Psoas muscle (tissue), 8 donors: ENCODE measurements around the gene TRAK1. TPM values are rescaled to one million over a fixed set of nuclear protein-coding genes. Genes with fewer than 3 reads are reported as not detected.
A peak's percentile ranks its signal among the peaks of the same experiment; 100 is the strongest.

ENCODE experiments used
- ATAC-seq, 4 donors: fragments of 200-7000 bp; cut with Tn5 transposase; one replicate each; pipeline ENCODE4 v1.9.1; 2020; ENCODE audit warnings: moderate library complexity in 3 of 4, mild to moderate bottlenecking in 2 of 4
- DNase-seq, 2 donors: peaks; one replicate each; pipeline ENCODE4 v3.0.0-alpha.2; 2020
- H3K27ac ChIP-seq: fragments of 200-600 bp; one replicate; pipeline ENCODE4 v1.8.0; 2022
- H3K27me3 ChIP-seq, 3 donors: fragments of 200-600 bp in 1 of 3; one replicate each; pipeline versions ENCODE4 v1.6.1 to v1.8.0; 2013 to 2022; ENCODE audit warnings: low read length in 2 of 3, mild to moderate bottlenecking in 2 of 3, moderate library complexity in 1 of 3; ENCODE audit not compliant: insufficient read depth in 3 of 3
- H3K36me3 ChIP-seq, 2 donors: fragments of 200-600 bp in 1 of 2; one replicate each; pipeline versions ENCODE4 v1.6.1 to v1.8.0; 2013 to 2022; ENCODE audit warnings: low read depth in 1 of 2, mild to moderate bottlenecking in 1 of 2, moderate library complexity in 1 of 2; ENCODE audit not compliant: insufficient read depth in 1 of 2
- H3K4me1 ChIP-seq: fragments of 200-600 bp; one replicate; pipeline ENCODE4 v1.8.0; 2022
- H3K4me3 ChIP-seq: fragments of 200-600 bp; one replicate; pipeline ENCODE4 v1.8.0; 2022; ENCODE audit warnings: mild to moderate bottlenecking
- H3K9me3 ChIP-seq: fragments of 200-600 bp; one replicate; pipeline ENCODE4 v1.8.0; 2022
- CTCF ChIP-seq: fragments of 200-600 bp; IDR thresholded peaks from one replicate; pipeline ENCODE4 v1.8.0; 2022; ENCODE audit warnings: antibody characterized with exemption
- WGBS, 3 donors: extraction: QIAGEN DNeasy Blood & Tissue Kit; methylation state at CpG; one replicate each; pipeline versions ENCODE4 v1.1.6 to v1.1.7; 2013; 5-methylcytosine and 5-hydroxymethylcytosine counted together
- intact Hi-C, 2 donors: fragments of 100-400 bp; cut with DNase I; formaldehyde crosslinking; loops; one replicate each; pipeline versions ENCODE4 v1.11.0 to v1.14.2; 2022
- polyA plus RNA-seq, 3 donors: library from polyadenylated mRNA; stranded (reverse); fragments of 200-250 nt; gene quantifications; one replicate each; pipeline ENCODE4 v1.2.3, GENCODE V29; 2013
- total RNA-seq, 4 donors: library from RNA; stranded (reverse); fragmentation: NEBNext Ultra II Directional in 2 of 4; extraction: Animal tissue kit (Norgen Biotek cat#: 25700) in 2 of 4; gene quantifications; one replicate each; pipeline versions ENCODE4 v1.2.1 to v1.2.4, GENCODE V29; 2021 to 2023
- donor health status: healthy with polysubstance abuse.
- donor health status: DM: no; HTN: no; CAD: no; lungs with moderate emphysema.
- donor health status: Bipolar disorder and iron deficiency.
- donor health status: healthy.
- donor health status: DM: yes; HTN: yes; CAD: no.
- donor health status: DM: no; HTN: no; CAD: no.
- donor health status: DM: no; HTN: no; CAD: no.
- donor health status: DM: yes; HTN: yes; CAD: no.

The TRAK1 gene
- total and polyA plus RNA-seq, 7 donors, result 30.8 to 128 (median 94.8) TPM

GRCh38 chr3:42116466-42116865 is 25.3 kb downstream of the TRAK1 start:
- TF ChIP-seq CTCF, result no peak
- Histone ChIP-seq H3K27ac (peak overlapping the region; percentile 81), H3K4me3 (no peak overlapping the region), H3K9me3 (no peaks in the 10 kb centered on the region), H3K36me3 (no peaks in the 10 kb centered on the region), H3K27me3 (no peaks in the 10 kb centered on the region), H3K4me1 (peaks cover 58% of the 10 kb centered on the region)
- intact Hi-C loops, result loop anchor here in 1 of 2 donors (10.0 kb wide), 1 partner anchor 328 kb away; no protein-coding TSS in a partner anchor
- peak in 2 of 4 donors; percentile 29 to 36 for ATAC-seq
- WGBS, 3 donors, result 83 to 96% (median 94%) methylated on average over 1 of the region's 1 CpG
- DNase-seq, result no peak

DNA sequence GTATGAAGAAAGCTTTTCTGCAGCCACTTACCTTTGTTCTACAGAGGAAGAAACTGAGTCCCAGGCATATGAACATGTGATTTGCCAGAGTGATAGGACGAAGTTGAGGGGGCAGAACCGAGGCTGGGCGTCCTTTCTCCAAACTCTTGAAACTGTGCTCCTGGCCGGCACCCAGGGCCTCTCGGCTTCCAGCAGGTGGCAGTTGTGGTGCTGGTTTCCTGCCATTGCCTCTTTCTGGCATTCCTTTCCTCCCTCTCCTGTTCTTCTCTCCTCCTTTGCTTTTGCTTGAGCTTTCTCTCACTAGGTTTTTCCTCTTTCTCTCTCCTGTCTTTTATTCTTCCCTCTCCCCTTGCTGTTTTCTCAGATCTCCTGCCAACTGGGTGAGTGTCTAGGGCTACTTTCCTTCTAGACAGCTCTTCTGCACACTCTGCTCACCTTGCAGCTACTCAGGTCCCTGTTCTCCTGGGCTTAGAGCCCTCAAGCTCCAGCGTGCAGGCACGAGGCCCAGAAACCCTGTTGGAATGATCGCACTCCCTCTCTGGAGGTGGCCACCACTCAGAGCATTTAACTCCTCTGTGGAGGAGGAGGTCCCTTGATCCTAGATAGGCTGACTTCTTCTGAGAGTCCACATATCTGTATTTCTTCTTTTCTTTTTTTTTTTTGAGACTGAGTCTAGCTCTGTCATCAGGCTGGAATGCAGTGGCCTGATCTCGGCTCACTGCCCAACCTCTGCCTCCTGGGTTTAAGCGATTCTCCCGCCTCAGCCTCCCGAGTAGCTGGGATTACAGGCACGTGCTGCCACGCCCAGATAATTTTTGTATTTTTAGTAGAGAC is 26.2 kb downstream of the TRAK1 start:
- TF ChIP-seq CTCF, result peak; percentile 46
- Histone ChIP-seq H3K27ac (peak overlapping the region; percentile 81), H3K27me3 (no peaks in the 10 kb centered on the region), H3K36me3 (no peaks in the 10 kb centered on the region), H3K4me3 (no peak overlapping the region), H3K9me3 (no peaks in the 10 kb centered on the region), H3K4me1 (peaks cover 65% of the 10 kb centered on the region)
- DNase-seq (peak; percentile 68 to 74), ATAC-seq (peak in 3 of 4 donors; percentile 29 to 50 (median 30))
- intact Hi-C loops, result loop anchor here (2.0 to 10.0 kb wide), 2 partner anchors 73 to 327 kb away; no protein-coding TSS in a partner anchor
- WGBS, 3 donors, result 15 to 26% (median 16%) methylated on average over 14 of the region's 14 CpGs

GRCh38 chr3:42118762-42119361 is 27.7 kb downstream of the TRAK1 start:
- Histone ChIP-seq H3K27me3 (no peaks in the 10 kb centered on the region), H3K9me3 (no peaks in the 10 kb centered on the region), H3K36me3 (no peaks in the 10 kb centered on the region), H3K4me3 (no peak overlapping the region), H3K4me1 (peaks cover 77% of the 10 kb centered on the region), H3K27ac (peak overlapping the region; percentile 48)
- peak; percentile 53 for TF ChIP-seq CTCF
- 40 to 45% (median 42%) methylated on average over 2 of the region's 2 CpGs for WGBS, 3 donors
- intact Hi-C loops, result loop anchor here (2.0 to 10.0 kb wide), 2 partner anchors 72 to 326 kb away; no protein-coding TSS in a partner anchor
- ATAC-seq (peak; percentile 60 to 73 (median 64)), DNase-seq (peak in 1 of 2 donors; percentile 72)

DNA sequence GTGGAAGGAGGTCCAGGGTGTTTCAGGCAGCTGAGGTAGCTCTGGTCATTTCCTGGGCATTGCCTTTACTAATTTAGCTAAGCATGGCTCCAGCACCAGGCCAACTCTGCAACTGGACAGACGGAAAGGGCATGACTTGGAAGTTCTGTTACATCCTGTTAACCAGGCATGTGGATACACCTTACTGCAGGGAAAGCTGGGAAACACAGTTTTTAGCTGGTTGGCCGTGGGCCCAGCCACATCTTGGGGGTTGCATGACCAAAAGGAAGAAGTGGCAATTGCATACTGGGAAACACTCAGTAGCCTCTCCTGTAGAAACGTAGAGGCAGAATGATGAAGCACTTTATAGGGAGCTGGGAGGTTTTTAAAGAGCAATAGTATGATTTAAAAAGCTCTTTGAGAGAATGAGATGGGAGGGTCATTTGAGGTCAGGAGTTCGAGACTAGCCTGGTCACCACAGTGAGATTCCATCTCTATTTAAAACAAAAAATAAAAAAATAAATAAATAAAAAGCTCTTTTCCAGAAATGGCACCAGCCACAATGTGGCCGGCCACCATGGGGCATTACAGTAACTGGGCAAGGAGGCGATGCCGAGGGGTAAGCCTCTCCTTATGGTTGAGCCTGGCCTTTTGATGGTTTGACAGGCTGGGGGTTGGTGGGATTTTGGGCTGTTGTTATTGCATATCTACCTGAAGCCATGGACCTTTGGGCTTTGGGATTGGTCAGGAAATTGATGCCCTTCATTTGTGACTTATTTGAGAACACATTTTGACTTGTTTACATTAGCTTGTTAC is 28.6 kb downstream of the TRAK1 start:
- Histone ChIP-seq H3K4me3 (no peak overlapping the region), H3K36me3 (no peaks in the 10 kb centered on the region), H3K9me3 (no peaks in the 10 kb centered on the region), H3K4me1 (peaks cover 75% of the 10 kb centered on the region), H3K27ac (peak overlapping the region; percentile 48), H3K27me3 (no peaks in the 10 kb centered on the region)
- intact Hi-C loops, result loop anchor here (2.0 to 10.0 kb wide), 3 partner anchors 71 to 325 kb away; no protein-coding TSS in a partner anchor
- no peak for ATAC-seq
- no peak for TF ChIP-seq CTCF
- DNase-seq, result no peak
- 62 to 67% (median 66%) methylated on average over 7 of the region's 7 CpGs for WGBS, 3 donors
